Muscle layer of colon (tissue), 2 donors: ENCODE results near the gene RHBG.
"Not testable (repeated sequence)": the region's sequence is repeated elsewhere in the genome, so short reads cannot be mapped to it uniquely, and the experiment has no call there.

ENCODE experiments used
- H3K27ac ChIP-seq: one replicate; pipeline ENCODE4 v1.7.0; 2013; ENCODE audit warnings: low read depth, mild to moderate bottlenecking, low read length, moderate library complexity
- H3K27me3 ChIP-seq, 2 donors: one replicate each; pipeline ENCODE4 v1.7.0; 2013; ENCODE audit warnings: low read length in 2 of 2, mild to moderate bottlenecking in 2 of 2; ENCODE audit not compliant: insufficient read depth in 2 of 2, control insufficient read depth in 1 of 2
- H3K36me3 ChIP-seq: one replicate; pipeline ENCODE4 v1.7.0; 2013; ENCODE audit warnings: mild to moderate bottlenecking, low read length; ENCODE audit not compliant: insufficient read depth
- H3K4me1 ChIP-seq: one replicate; pipeline ENCODE4 v1.7.0; 2013; ENCODE audit warnings: mild to moderate bottlenecking, low read length; ENCODE audit not compliant: insufficient read depth
- H3K4me3 ChIP-seq, 2 donors: one replicate each; pipeline ENCODE4 v1.7.0; 2013; ENCODE audit warnings: low read length in 2 of 2, low read depth in 1 of 2, mild to moderate bottlenecking in 1 of 2, moderate library complexity in 1 of 2
- H3K9ac ChIP-seq: one replicate; pipeline ENCODE4 v1.7.0; 2013; ENCODE audit warnings: low read length
- H3K9me3 ChIP-seq: one replicate; pipeline ENCODE4 v1.7.0; 2013; ENCODE audit warnings: mild to moderate bottlenecking, low read length
- donor health status: abdominal sarcoma.
- donor health status: Adenocarcinoma of cecum.

Gene RHBG

GRCh38 chr1:156366378-156367166 is 2.4 kb upstream of the RHBG start:
- no peak overlapping the region for H3K27ac ChIP-seq
- H3K9ac ChIP-seq, result no peak overlapping the region
- no peak overlapping the region for H3K4me3 ChIP-seq
- no peaks in the 10 kb centered on the region for H3K36me3 ChIP-seq
- H3K4me1 ChIP-seq, result no peaks in the 10 kb centered on the region
- H3K9me3 ChIP-seq, result no peaks in the 10 kb centered on the region
- peaks cover 13 to 40% of the 10 kb centered on the region in 2 donors for H3K27me3 ChIP-seq

GRCh38 chr1:156367383-156368156 is 1.4 kb upstream of the RHBG start:
- H3K27me3 ChIP-seq, result peaks cover 13 to 47% of the 10 kb centered on the region in 2 donors
- H3K36me3 ChIP-seq, result no peaks in the 10 kb centered on the region
- H3K4me1 ChIP-seq, result no peaks in the 10 kb centered on the region
- no peak overlapping the region for H3K9ac ChIP-seq
- no peak overlapping the region for H3K27ac ChIP-seq
- H3K4me3 ChIP-seq, result no peak overlapping the region
- no peaks in the 10 kb centered on the region for H3K9me3 ChIP-seq

DNA sequence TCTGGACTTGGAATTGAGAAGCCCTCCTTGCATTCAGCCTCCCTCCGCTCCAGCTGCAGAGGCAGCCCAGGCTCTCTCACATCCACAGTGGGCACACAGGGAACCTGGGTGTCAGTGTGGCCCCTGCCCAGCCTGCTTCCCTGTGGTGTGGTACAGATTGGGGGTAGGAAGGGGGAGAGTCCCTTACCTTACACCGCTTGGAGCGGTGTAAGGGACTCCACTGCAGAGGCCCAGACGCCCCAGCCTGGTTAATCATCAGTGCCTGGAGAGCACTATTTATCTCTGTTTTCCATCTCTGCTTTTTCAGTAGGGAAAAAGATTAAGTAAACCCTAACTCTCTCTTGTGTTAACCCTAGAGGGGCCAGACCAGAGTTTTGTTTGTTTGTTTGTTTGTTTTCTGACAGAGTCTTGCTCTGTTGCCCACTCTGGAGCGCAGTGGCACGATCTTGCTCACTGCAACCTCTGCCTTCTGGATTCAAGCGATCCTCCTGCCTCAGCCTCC is 803 bp upstream of the RHBG start:
- H3K27ac ChIP-seq, result no peak overlapping the region
- H3K9me3 ChIP-seq, result no peaks in the 10 kb centered on the region
- no peak overlapping the region for H3K9ac ChIP-seq
- H3K36me3 ChIP-seq, result no peaks in the 10 kb centered on the region
- no peaks in the 10 kb centered on the region for H3K4me1 ChIP-seq
- H3K4me3 ChIP-seq, result no peak overlapping the region
- peaks cover 13 to 50% of the 10 kb centered on the region in 2 donors for H3K27me3 ChIP-seq

DNA sequence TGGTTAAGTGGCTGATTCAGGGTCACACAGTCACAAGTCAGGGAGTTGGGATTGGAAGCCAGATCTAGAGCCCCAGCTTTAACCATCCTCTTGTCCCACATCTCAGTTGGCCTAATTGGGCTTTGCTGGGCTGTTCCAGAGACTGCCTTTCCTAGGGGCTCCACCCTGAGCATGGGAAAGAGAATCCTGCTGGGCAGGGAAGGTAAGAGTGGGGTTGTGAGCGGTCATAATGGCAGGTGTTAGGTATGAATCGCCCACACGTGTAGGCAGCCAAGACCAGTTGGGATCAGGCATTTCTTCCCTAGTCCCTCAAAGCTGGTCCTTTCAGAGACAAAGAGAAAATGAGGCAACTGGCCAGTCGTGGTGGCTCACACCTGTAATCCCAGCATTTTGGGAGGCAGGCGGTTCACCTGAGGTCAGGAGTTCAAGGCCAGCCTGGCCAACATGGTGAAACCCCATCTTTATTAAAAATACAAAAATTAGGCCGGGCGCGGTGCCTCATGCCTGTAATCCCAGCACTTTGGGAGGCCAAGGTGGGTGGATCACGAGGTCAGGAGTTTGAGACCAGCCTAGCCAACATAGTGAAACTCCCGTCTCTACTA is 775 bp downstream of the RHBG start:
- H3K36me3 ChIP-seq, H3K27ac ChIP-seq, H3K4me3 ChIP-seq, H3K9me3 ChIP-seq, H3K4me1 ChIP-seq, H3K9ac ChIP-seq: not testable (repeated sequence)
- H3K27me3 ChIP-seq, result peaks cover 9 to 45% of the 10 kb centered on the region in 2 donors

- H3K27ac ChIP-seq, result no peak overlapping the region
- H3K27me3 ChIP-seq, result peaks cover 9 to 43% of the 10 kb centered on the region in 2 donors
- H3K4me3 ChIP-seq, result no peak overlapping the region
- H3K9ac ChIP-seq, result no peak overlapping the region
- H3K9me3 ChIP-seq, result no peaks in the 10 kb centered on the region
- H3K4me1 ChIP-seq, result no peaks in the 10 kb centered on the region
- H3K36me3 ChIP-seq, result no peaks in the 10 kb centered on the region
These were observed 2.7 kb downstream of the RHBG start for GRCh38 chr1:156371553-156372264.

GRCh38 chr1:156372265-156372586 is 3.2 kb downstream of the RHBG start:
- Histone ChIP-seq H3K27me3 (peaks cover 9 to 38% of the 10 kb centered on the region in 2 donors), H3K4me3 (no peak overlapping the region), H3K36me3 (no peaks in the 10 kb centered on the region), H3K27ac (no peak overlapping the region), H3K9me3 (no peaks in the 10 kb centered on the region), H3K4me1 (no peaks in the 10 kb centered on the region), H3K9ac (no peak overlapping the region)

- H3K27me3 ChIP-seq, result peaks cover 6 to 31% of the 10 kb centered on the region in 2 donors
- no peak overlapping the region for H3K27ac ChIP-seq
- H3K9ac ChIP-seq, result no peak overlapping the region
- no peaks in the 10 kb centered on the region for H3K9me3 ChIP-seq
- H3K36me3 ChIP-seq, result no peaks in the 10 kb centered on the region
- no peak overlapping the region for H3K4me3 ChIP-seq
- no peaks in the 10 kb centered on the region for H3K4me1 ChIP-seq
These were observed 3.9 kb downstream of the RHBG start for GRCh38 chr1:156372876-156373275.

GRCh38 chr1:156373546-156373945 is 4.5 kb downstream of the RHBG start:
- H3K9ac ChIP-seq, result no peak overlapping the region
- no peaks in the 10 kb centered on the region for H3K36me3 ChIP-seq
- H3K27ac ChIP-seq, result no peak overlapping the region
- H3K9me3 ChIP-seq, result no peaks in the 10 kb centered on the region
- peaks cover 5 to 24% of the 10 kb centered on the region in 2 donors for H3K27me3 ChIP-seq
- H3K4me1 ChIP-seq, result no peaks in the 10 kb centered on the region
- H3K4me3 ChIP-seq, result no peak overlapping the region

DNA sequence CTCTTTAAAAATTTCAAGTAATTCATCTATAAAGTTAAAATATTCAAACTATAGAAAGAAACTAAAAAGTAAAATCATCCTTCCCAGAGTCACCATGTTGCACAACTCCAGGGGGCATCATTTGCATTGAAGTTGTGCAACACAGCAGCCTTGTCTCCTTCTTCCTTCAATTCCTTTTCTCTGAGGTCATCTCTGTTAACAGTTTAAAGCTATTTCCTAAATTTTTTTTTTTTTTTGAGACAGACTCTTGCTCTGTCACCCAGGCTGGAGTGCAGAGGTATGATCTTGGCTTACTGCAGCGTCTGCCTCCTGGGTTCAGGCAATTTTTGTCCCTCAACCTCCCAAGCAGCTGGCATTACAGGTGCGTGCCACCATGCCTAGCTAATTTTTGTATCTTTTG is 7.1 kb downstream of the RHBG start:
- H3K27me3 ChIP-seq, result peaks cover 0 to 12% of the 10 kb centered on the region in 2 donors
- H3K27ac ChIP-seq, result no peak overlapping the region
- H3K36me3 ChIP-seq, result no peaks in the 10 kb centered on the region
- H3K4me1 ChIP-seq, result no peaks in the 10 kb centered on the region
- no peak overlapping the region for H3K9ac ChIP-seq
- H3K4me3 ChIP-seq, result no peak overlapping the region
- no peaks in the 10 kb centered on the region for H3K9me3 ChIP-seq

DNA sequence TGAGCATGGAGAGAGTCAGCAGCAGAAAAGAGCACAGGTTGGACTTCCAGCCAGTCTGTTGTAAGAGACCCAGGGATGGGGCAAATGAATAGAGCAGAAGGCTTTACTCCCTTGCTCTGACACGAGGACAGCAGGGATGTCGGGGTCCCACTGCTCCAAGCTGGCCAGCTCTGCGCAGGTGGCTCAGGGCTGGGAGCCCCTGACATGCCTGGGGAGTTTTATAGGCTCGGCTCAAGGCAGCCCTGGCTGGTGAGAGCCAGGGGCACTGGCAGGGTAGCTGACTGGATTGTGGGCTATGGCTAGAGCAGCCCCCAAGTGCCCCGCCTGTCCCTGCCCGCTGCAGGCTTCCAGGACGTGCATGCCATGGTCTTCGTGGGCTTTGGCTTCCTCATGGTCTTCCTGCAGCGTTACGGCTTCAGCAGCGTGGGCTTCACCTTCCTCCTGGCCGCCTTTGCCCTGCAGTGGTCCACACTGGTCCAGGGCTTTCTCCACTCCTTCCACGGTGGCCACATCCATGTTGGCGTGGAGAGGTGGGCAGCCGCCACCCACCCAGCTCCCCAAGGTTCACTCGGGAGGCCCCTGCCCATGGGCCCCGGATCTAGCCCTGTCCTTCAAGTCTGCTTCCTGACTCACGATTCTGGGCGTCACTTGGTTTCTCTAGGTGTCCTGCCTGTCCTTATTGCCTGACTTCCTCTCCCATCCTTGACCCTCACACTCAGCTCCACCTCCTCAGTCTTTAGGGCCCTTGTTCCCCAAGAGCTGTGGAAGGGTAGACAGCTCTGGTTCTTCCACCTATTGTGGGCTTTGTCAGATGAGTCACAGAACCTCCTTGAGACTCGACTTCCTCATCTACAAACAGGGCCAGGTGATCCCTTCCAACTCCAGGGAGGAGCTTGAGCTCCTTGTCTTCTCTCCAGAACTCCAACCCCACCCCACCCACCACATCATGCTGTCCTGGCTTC is 8.2 kb downstream of the RHBG start:
- no peaks in the 10 kb centered on the region for H3K36me3 ChIP-seq
- H3K4me3 ChIP-seq, result no peak overlapping the region
- peaks cover 0 to 7% of the 10 kb centered on the region in 2 donors for H3K27me3 ChIP-seq
- H3K9ac ChIP-seq, result no peak overlapping the region
- H3K27ac ChIP-seq, result no peak overlapping the region
- H3K9me3 ChIP-seq, result no peaks in the 10 kb centered on the region
- no peaks in the 10 kb centered on the region for H3K4me1 ChIP-seq
